GM18907 (cell line): ENCODE measurements around the gene MARS1.

Experiments
- ATAC-seq: cut with Tn5 transposase; IDR thresholded peaks from one replicate; pipeline ENCODE4 v1.9.1; 2021; ENCODE audit warnings: mild to moderate bottlenecking, moderate library complexity; ENCODE audit not compliant: unreplicated experiment

MARS1 gene

GRCh38 chr12:57456737-57457490 is 31.0 kb upstream of the MARS1 start:
- no peak for ATAC-seq

- ATAC-seq: no peak
Observed at GRCh38 chr12:57458665-57459054, 29.2 kb upstream of the MARS1 start.

- ATAC-seq: peak; percentile 64
Observed at GRCh38 chr12:57459055-57459749, 28.7 kb upstream of the MARS1 start.

GRCh38 chr12:57459750-57460467 is 28.0 kb upstream of the MARS1 start, which contains the start of gene GLI1:
GLI1 (plus strand) TSS chr12:57459785; CDS start chr12:57463692, 3,907 bp downstream.
- no peak for ATAC-seq

GRCh38 chr12:57460468-57460784 is 27.4 kb upstream of the MARS1 start:
- no peak for ATAC-seq

GRCh38 chr12:57460841-57461275 is 27.0 kb upstream of the MARS1 start:
- no peak for ATAC-seq

- ATAC-seq: no peak
Observed at GRCh38 chr12:57461276-57461916, 26.5 kb upstream of the MARS1 start.

- no peak for ATAC-seq
Observed at GRCh38 chr12:57461917-57462250, 26.0 kb upstream of the MARS1 start.

- peak; percentile 62 for ATAC-seq
Observed at GRCh38 chr12:57462251-57462911, 25.5 kb upstream of the MARS1 start.

- no peak for ATAC-seq
Observed at GRCh38 chr12:57462912-57463253, 25.0 kb upstream of the MARS1 start.

GRCh38 chr12:57464569-57464968 is 23.3 kb upstream of the MARS1 start:
- no peak for ATAC-seq

GRCh38 chr12:57465030-57465746 is 22.7 kb upstream of the MARS1 start:
- ATAC-seq: no peak

GRCh38 chr12:57465747-57466505 is 21.9 kb upstream of the MARS1 start:
- no peak for ATAC-seq

GRCh38 chr12:57467212-57467874 is 20.5 kb upstream of the MARS1 start:
- ATAC-seq: no peak

- ATAC-seq: no peak
Observed at GRCh38 chr12:57467915-57468314, 20.0 kb upstream of the MARS1 start.

GRCh38 chr12:57469296-57470164 is 18.3 kb upstream of the MARS1 start:
- no peak for ATAC-seq

- no peak for ATAC-seq
Observed at GRCh38 chr12:57470286-57470969, 17.4 kb upstream of the MARS1 start.
